HL-60 (cell line): ENCODE results near the gene ELOVL6.

ENCODE experiments used
- DNase-seq, 2 experiments: peaks; one replicate each; pipeline ENCODE4 v3.0.0-alpha.2; 2010 to 2020; ENCODE audit warnings: low read depth in 1 of 2, low spot score in 1 of 2
- H3K27ac ChIP-seq: fragments of 250-450 bp; sonication (Bioruptor Pico); replicated peaks from 2 replicates; pipeline ENCODE4 v1.5.1; 2020; ENCODE audit warnings: mild to moderate bottlenecking, moderate library complexity
- H3K27me3 ChIP-seq: fragments of 250-450 bp; sonication (Bioruptor Pico); 2 replicates; pipeline ENCODE4 v1.5.1; 2021; ENCODE audit warnings: mild to moderate bottlenecking, moderate library complexity; ENCODE audit not compliant: insufficient read depth, poor library complexity, severe bottlenecking
- H3K4me3 ChIP-seq: replicated peaks from 2 replicates; pipeline ENCODE4 v1.5.1; 2011; ENCODE audit warnings: mild to moderate bottlenecking, control low read depth, low read length; ENCODE audit not compliant: insufficient read depth
- CTCF ChIP-seq: IDR thresholded peaks from one replicate; pipeline ENCODE4 v1.5.1; 2011; ENCODE audit warnings: low read length, control low read depth, inconsistent platforms; ENCODE audit not compliant: insufficient read depth
- GABPA ChIP-seq: IDR thresholded peaks from 2 replicates; pipeline ENCODE4 v1.6.1; 2012; ENCODE audit warnings: low read depth
- POLR2AphosphoS5 ChIP-seq: IDR thresholded peaks from 2 replicates; pipeline ENCODE4 v1.6.1; 2012; ENCODE audit warnings: low read depth
- REST ChIP-seq: IDR thresholded peaks from 2 replicates; pipeline ENCODE4 v1.6.1; 2012; ENCODE audit warnings: low read depth; ENCODE audit not compliant: insufficient replicate concordance
- SPI1 ChIP-seq: IDR thresholded peaks from 2 replicates; pipeline ENCODE4 v1.6.1; 2012; ENCODE audit warnings: low read depth, mild to moderate bottlenecking, borderline replicate concordance

The ELOVL6 gene

GRCh38 chr4:110071466-110071865 is 126.9 kb downstream of the ELOVL6 start:
- no peak overlapping the region for H3K27ac ChIP-seq
- no peak for DNase-seq
- no peak for TF ChIP-seq REST
- no peak for TF ChIP-seq CTCF
- no peak for TF ChIP-seq GABPA
- TF ChIP-seq SPI1, result no peak
- no peak for TF ChIP-seq POLR2AphosphoS5

GRCh38 chr4:110068248-110068647 is 130.2 kb downstream of the ELOVL6 start:
- Histone ChIP-seq H3K4me3 (no peak overlapping the region), H3K27ac (no peak overlapping the region), H3K27me3 (no peaks in the 10 kb centered on the region)
- TF ChIP-seq SPI1 (no peak), POLR2AphosphoS5 (no peak), REST (no peak), GABPA (no peak), CTCF (no peak)
- no peak for DNase-seq

More at GRCh38 chr4:110071466-110071865, 126.9 kb downstream of the ELOVL6 start:
- no peak overlapping the region for H3K4me3 ChIP-seq
- H3K27me3 ChIP-seq, result no peaks in the 10 kb centered on the region

- DNase-seq, result no peak
- Histone ChIP-seq H3K27me3 (no peaks in the 10 kb centered on the region), H3K4me3 (no peak overlapping the region), H3K27ac (no peak overlapping the region)
- no peak for TF ChIP-seq CTCF
- TF ChIP-seq GABPA, result no peak
- no peak for TF ChIP-seq POLR2AphosphoS5
- TF ChIP-seq SPI1, result no peak
- TF ChIP-seq REST, result no peak
Observed at GRCh38 chr4:110064934-110065333, 133.5 kb downstream of the ELOVL6 start.
